Left renal pelvis (tissue), 4 donors: ENCODE results near the gene UGT1A1. TPM values are rescaled to one million over a fixed set of nuclear protein-coding genes. Genes with fewer than 3 reads are reported as not detected.

ENCODE experiments used
- DNase-seq, 4 donors: peaks; one replicate each; pipeline ENCODE4 v3.0.0-alpha.2; 2013; ENCODE audit warnings: low read depth in 4 of 4, low spot score in 3 of 4
- polyA plus RNA-seq, 4 donors: library from polyadenylated mRNA; unstranded; fragments of 120-200 nt; gene quantifications; one replicate each; pipeline ENCODE4 v1.2.1, GENCODE V29; 2013; ENCODE audit not compliant: insufficient read length in 4 of 4

The UGT1A1 gene
- polyA plus RNA-seq, 4 donors, result 0.07 to 0.39 (median 0.23) TPM

- DNase-seq, result no peak
Measured at GRCh38 chr2:233814056-233814835, 54.2 kb downstream of the UGT1A1 start.

- no peak for DNase-seq
Measured at GRCh38 chr2:233815861-233816260, 55.8 kb downstream of the UGT1A1 start.

- DNase-seq, result no peak
Measured at GRCh38 chr2:233816334-233816733, 56.3 kb downstream of the UGT1A1 start.

GRCh38 chr2:233816771-233817170 is 56.7 kb downstream of the UGT1A1 start:
- no peak for DNase-seq

GRCh38 chr2:233817361-233817911 is 57.4 kb downstream of the UGT1A1 start:
- DNase-seq, result no peak

GRCh38 chr2:233817995-233818638 is 58.0 kb downstream of the UGT1A1 start:
- no peak for DNase-seq

- DNase-seq, result no peak
Measured at GRCh38 chr2:233818639-233819621, 58.9 kb downstream of the UGT1A1 start.

GRCh38 chr2:233819884-233820773 is 60.1 kb downstream of the UGT1A1 start:
- no peak for DNase-seq

- DNase-seq, result no peak
Measured at GRCh38 chr2:233820774-233821105, 60.7 kb downstream of the UGT1A1 start.

- no peak for DNase-seq
Measured at GRCh38 chr2:233821196-233821595, 61.1 kb downstream of the UGT1A1 start.

- DNase-seq, result no peak
Measured at GRCh38 chr2:233821709-233822100, 61.6 kb downstream of the UGT1A1 start.

GRCh38 chr2:233822101-233822771 is 62.2 kb downstream of the UGT1A1 start:
- no peak for DNase-seq

Other genes with a start within 250 kb of the UGT1A1 start
- gene USP40, start 193.5 kb upstream of the UGT1A1 start, polyA plus RNA-seq, result 10 to 100 TPM; 29.3 to 51.8 (median 47.8) TPM
- not detected for gene UGT1A8, start 142.6 kb upstream of the UGT1A1 start, polyA plus RNA-seq
- not detected for gene UGT1A10, start 123.8 kb upstream of the UGT1A1 start, polyA plus RNA-seq
- 1 to 10 TPM in 3 of 4 donors, under 1 TPM in 1; 0.18 to 6.1 (median 4.0) TPM for gene UGT1A9, start 88.4 kb upstream of the UGT1A1 start, polyA plus RNA-seq
- gene UGT1A7, start 78.4 kb upstream of the UGT1A1 start, polyA plus RNA-seq, result under 1 TPM in 1 of 4 donors, not detected in 3; 0.09 TPM
- gene UGT1A6, start 67.4 kb upstream of the UGT1A1 start, polyA plus RNA-seq, result 1 to 10 TPM in 3 of 4 donors, under 1 TPM in 1; 0.08 to 5.4 (median 2.9) TPM
- not detected for gene UGT1A5, start 47.4 kb upstream of the UGT1A1 start, polyA plus RNA-seq
- not detected for gene UGT1A4, start 41.5 kb upstream of the UGT1A1 start, polyA plus RNA-seq
- not detected for gene UGT1A3, start 31.2 kb upstream of the UGT1A1 start, polyA plus RNA-seq
- gene MROH2A, start 18.1 kb downstream of the UGT1A1 start, polyA plus RNA-seq, result under 1 TPM in 3 of 4 donors, not detected in 1; 0.13 to 0.40 (median 0.14) TPM
- 10 to 100 TPM; 18.7 to 24.3 (median 22.6) TPM for gene HJURP, start 94.3 kb downstream of the UGT1A1 start, polyA plus RNA-seq
- gene TRPM8, start 157.1 kb downstream of the UGT1A1 start, polyA plus RNA-seq, result under 1 TPM in 2 of 4 donors, not detected in 2; 0.26 to 0.29 TPM